Measurements from ENCODE around the gene GLP2R. TPM values are rescaled to one million over a fixed set of nuclear protein-coding genes. Genes with fewer than 3 reads are reported as not detected.

The GLP2R gene
- total RNA-seq, 3 donors from 2014 or later: 2.0 to 4.2 (median 3.7) TPM

DNA sequence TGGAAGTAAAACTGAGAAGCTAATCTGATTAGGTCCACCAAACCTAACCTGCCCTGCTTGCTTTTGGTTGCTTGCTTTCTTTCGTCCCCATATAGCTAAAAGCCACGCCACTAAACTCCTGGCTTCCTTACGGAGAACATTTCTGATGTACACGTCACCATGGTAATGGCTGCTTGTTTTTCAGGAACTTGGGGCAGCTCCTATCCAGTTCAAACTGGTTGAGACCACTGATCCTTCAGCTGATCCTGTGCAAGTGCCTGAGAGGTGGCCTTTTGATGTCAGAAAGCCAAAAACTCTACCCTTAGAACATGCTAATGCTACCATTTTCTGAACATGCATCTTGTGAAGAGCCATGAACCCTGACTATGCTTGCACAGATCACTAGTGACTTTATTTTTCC lies 20.0 kb upstream of the GLP2R start:
- TF ChIP-seq POLR2A (IDR thresholded peaks at IDR 0.05): no peak
- no peak for TF ChIP-seq POLR2AphosphoS5 (IDR thresholded peaks at IDR 0.05)
- TF ChIP-seq, protein P1, sequence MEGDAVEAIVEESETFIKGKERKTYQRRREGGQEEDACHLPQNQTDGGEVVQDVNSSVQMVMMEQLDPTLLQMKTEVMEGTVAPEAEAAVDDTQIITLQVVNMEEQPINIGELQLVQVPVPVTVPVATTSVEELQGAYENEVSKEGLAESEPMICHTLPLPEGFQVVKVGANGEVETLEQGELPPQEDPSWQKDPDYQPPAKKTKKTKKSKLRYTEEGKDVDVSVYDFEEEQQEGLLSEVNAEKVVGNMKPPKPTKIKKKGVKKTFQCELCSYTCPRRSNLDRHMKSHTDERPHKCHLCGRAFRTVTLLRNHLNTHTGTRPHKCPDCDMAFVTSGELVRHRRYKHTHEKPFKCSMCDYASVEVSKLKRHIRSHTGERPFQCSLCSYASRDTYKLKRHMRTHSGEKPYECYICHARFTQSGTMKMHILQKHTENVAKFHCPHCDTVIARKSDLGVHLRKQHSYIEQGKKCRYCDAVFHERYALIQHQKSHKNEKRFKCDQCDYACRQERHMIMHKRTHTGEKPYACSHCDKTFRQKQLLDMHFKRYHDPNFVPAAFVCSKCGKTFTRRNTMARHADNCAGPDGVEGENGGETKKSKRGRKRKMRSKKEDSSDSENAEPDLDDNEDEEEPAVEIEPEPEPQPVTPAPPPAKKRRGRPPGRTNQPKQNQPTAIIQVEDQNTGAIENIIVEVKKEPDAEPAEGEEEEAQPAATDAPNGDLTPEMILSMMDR (IDR thresholded peaks at IDR 0.05): no peak
- H3K27me3 ChIP-seq: no peaks in the 10 kb centered on the region
- no peak overlapping the region for H3K4me3 ChIP-seq
- DNase-seq (ENCODE audit: low spot score in 2 of 2): no peak
- no peaks in the 10 kb centered on the region for H3K4me1 ChIP-seq
- no peaks in the 10 kb centered on the region for H3K36me3 ChIP-seq
- intact Hi-C loops (cut with DNase I; ENCODE audit: low total_unique reads): no loop called here
- H3K9me3 ChIP-seq: peaks cover 0 to 10% of the 10 kb centered on the region in 2 donors
- H3K27ac ChIP-seq: no peak overlapping the region

DNA sequence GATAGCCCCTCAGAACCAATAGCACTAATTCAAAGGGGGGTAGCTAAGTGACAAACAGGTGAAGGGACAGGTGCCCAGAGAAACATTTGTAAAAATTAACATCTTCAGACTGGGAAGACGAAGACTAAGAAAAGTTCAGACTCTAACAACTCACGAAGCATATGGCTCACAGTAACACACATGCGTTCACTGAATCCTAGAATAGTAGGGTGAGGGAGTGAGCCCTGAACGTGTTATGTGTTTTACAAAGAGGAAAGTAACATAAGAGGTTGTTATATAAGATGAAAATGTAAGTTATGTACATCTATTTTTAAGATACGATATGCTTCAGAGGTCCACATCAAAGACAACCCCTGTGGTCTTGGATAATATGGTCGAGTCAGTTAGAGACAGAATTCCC lies 19.0 kb upstream of the GLP2R start:
- Histone ChIP-seq H3K4me3 (no peak overlapping the region), H3K27me3 (no peaks in the 10 kb centered on the region), H3K36me3 (no peaks in the 10 kb centered on the region), H3K9me3 (peaks cover 0 to 10% of the 10 kb centered on the region in 2 donors), H3K27ac (no peak overlapping the region), H3K4me1 (no peaks in the 10 kb centered on the region)
- no peak for DNase-seq (ENCODE audit: low spot score in 2 of 2)
- TF ChIP-seq POLR2AphosphoS5 (IDR thresholded peaks at IDR 0.05) (no peak), POLR2A (IDR thresholded peaks at IDR 0.05) (no peak)
- TF ChIP-seq, protein P1 (IDR thresholded peaks at IDR 0.05): no peak
- intact Hi-C loops (cut with DNase I; ENCODE audit: low total_unique reads): no loop called here

DNA sequence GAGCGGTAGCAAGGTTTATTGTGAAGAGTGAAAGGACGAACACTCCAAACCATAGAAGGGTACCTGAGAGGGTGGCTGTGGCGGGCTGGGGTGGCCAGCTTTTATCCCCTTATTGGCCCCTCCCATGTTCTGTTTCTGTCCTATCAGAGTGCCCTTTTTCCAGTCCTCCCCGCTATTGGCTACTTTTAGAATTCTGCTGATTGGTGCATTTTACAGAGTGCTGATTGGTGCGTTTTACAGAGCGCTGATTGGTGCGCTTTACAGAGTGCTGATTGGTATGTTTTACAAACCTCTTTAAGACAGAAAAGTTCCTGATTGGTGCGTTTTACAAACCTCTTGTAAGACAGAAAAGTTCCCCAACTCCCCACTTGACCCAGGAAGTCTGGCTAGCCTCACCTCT lies 16.3 kb upstream of the GLP2R start:
- no peak overlapping the region for H3K27ac ChIP-seq
- no peaks in the 10 kb centered on the region for H3K4me1 ChIP-seq
- TF ChIP-seq POLR2AphosphoS5 (IDR thresholded peaks at IDR 0.05): no peak
- TF ChIP-seq, protein P1 (IDR thresholded peaks at IDR 0.05): no peak
- no peak for TF ChIP-seq POLR2A (IDR thresholded peaks at IDR 0.05)
- H3K27me3 ChIP-seq: no peaks in the 10 kb centered on the region
- no peak overlapping the region for H3K4me3 ChIP-seq
- no peaks in the 10 kb centered on the region for H3K36me3 ChIP-seq
- DNase-seq (ENCODE audit: low spot score in 2 of 2): no peak
- intact Hi-C loops (cut with DNase I; ENCODE audit: low total_unique reads): no loop called here
- H3K9me3 ChIP-seq: peaks cover 0 to 4% of the 10 kb centered on the region in 2 donors

DNA sequence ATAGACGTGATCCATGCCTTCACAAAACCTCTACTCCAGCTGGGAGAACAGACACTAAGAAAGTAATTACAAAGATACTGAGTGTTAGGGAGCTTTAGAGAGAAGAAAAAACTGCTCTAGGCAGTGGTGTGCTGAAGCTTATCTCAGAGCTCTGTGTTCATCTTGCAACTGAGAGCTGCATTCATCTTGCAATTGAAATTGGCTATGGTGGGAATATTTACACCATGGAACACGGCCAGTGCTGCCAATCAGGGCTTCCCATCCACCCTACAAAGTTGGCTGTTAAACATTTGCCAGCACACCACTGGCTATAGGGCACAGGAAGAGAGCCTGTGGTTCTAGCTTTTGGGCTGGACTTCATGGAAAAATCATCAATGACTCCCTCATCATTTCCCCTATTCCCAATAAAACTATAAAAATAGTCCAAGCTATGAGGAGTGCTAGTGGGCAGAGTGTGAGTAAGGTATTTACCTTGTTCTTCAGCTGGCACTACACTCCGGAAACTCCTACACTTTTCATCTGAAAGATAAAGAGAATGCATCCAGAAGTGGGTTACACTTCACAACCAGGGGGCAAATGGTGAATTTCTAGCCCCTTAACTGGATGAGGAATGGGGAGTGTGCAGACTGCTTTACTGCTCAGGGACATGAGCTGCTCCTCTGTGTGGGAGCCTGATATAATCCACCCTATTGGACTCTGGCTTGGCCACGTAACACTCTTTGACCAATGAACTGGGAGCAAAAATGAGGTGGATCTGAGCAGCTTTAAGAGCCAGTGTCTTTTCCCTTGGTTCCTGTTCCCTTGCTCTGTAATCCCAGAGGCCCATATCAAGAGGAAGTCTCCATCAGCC lies 15.4 kb upstream of the GLP2R start:
- intact Hi-C loops (cut with DNase I; ENCODE audit: low total_unique reads): no loop called here
- Histone ChIP-seq H3K27me3 (no peaks in the 10 kb centered on the region), H3K36me3 (no peaks in the 10 kb centered on the region), H3K9me3 (no peaks in the 10 kb centered on the region), H3K4me1 (no peaks in the 10 kb centered on the region), H3K4me3 (no peak overlapping the region), H3K27ac (no peak overlapping the region)
- TF ChIP-seq POLR2A (IDR thresholded peaks at IDR 0.05): no peak
- no peak for TF ChIP-seq POLR2AphosphoS5 (IDR thresholded peaks at IDR 0.05)
- TF ChIP-seq, protein P1 (IDR thresholded peaks at IDR 0.05): no peak
- no peak for DNase-seq (ENCODE audit: low spot score in 2 of 2)

DNA sequence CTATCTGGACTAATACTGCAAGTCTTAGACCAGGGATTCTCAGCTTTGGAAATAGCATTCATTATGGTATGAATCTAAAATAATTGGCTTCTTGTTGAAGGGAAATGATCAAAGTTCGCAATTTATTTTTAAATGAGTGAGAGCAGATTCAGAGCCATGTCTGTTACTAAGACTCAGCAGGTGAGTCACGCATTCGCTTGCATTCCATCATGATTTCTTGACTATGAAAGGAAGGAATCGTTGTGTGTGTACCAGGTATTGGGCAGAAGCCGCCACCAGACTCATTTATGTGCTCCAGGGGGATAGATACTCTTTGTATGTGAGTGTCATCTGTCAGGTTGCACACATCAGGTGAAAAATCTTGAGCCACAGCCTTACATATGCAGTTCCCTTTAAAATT lies 14.6 kb upstream of the GLP2R start:
- no peak for DNase-seq (ENCODE audit: low spot score in 2 of 2)
- H3K27ac ChIP-seq: no peak overlapping the region
- H3K9me3 ChIP-seq: no peaks in the 10 kb centered on the region
- no peaks in the 10 kb centered on the region for H3K36me3 ChIP-seq
- no peak overlapping the region for H3K4me3 ChIP-seq
- H3K27me3 ChIP-seq: no peaks in the 10 kb centered on the region
- intact Hi-C loops (cut with DNase I; ENCODE audit: low total_unique reads): no loop called here
- H3K4me1 ChIP-seq: no peaks in the 10 kb centered on the region
- TF ChIP-seq POLR2A (IDR thresholded peaks at IDR 0.05) (no peak), POLR2AphosphoS5 (IDR thresholded peaks at IDR 0.05) (no peak)
- TF ChIP-seq, protein P1 (IDR thresholded peaks at IDR 0.05): no peak
